ENCODE results near the gene TBCEL.
A peak's percentile ranks its signal among the peaks of the same experiment; 100 is the strongest.

TBCEL gene

DNA sequence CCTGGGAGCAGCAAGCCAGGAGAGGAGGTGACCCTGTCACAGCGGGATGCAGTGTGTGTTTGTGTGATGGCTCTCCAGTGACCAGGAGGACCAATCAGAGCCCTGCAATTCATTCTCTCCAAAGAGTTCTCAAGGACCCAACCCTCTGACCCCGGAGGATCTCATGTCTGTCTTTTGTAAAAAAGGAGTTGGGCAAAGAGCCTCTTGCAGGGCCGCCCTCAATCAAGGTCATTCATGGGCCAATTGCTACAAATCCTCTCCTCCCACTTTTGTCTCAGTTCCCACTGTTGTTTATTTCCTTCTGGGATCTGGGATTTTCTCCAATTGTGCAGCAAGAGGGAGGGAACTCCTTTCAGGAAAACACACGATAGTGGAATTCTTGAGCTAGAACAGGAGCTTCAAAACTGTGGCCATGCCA, 81.2 kb downstream of the TBCEL start:
- Histone ChIP-seq H3K27me3 (ENCODE audit: insufficient read depth, low read depth, severe bottlenecking) (no peaks in the 10 kb centered on the region), H3K9me3 (ENCODE audit: severe bottlenecking) (no peaks in the 10 kb centered on the region), H3K36me3 (no peaks in the 10 kb centered on the region; the same call in 1 of the 2 replicates), H3K4me3 (ENCODE audit: low read depth, low read length) (no peak overlapping the region), H3K27ac (no peak overlapping the region)
- TF ChIP-seq, protein P1, sequence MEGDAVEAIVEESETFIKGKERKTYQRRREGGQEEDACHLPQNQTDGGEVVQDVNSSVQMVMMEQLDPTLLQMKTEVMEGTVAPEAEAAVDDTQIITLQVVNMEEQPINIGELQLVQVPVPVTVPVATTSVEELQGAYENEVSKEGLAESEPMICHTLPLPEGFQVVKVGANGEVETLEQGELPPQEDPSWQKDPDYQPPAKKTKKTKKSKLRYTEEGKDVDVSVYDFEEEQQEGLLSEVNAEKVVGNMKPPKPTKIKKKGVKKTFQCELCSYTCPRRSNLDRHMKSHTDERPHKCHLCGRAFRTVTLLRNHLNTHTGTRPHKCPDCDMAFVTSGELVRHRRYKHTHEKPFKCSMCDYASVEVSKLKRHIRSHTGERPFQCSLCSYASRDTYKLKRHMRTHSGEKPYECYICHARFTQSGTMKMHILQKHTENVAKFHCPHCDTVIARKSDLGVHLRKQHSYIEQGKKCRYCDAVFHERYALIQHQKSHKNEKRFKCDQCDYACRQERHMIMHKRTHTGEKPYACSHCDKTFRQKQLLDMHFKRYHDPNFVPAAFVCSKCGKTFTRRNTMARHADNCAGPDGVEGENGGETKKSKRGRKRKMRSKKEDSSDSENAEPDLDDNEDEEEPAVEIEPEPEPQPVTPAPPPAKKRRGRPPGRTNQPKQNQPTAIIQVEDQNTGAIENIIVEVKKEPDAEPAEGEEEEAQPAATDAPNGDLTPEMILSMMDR (IDR thresholded peaks at IDR 0.05; ENCODE audit: low read depth, low read length): no peak
- DNase-seq: no peak

DNA sequence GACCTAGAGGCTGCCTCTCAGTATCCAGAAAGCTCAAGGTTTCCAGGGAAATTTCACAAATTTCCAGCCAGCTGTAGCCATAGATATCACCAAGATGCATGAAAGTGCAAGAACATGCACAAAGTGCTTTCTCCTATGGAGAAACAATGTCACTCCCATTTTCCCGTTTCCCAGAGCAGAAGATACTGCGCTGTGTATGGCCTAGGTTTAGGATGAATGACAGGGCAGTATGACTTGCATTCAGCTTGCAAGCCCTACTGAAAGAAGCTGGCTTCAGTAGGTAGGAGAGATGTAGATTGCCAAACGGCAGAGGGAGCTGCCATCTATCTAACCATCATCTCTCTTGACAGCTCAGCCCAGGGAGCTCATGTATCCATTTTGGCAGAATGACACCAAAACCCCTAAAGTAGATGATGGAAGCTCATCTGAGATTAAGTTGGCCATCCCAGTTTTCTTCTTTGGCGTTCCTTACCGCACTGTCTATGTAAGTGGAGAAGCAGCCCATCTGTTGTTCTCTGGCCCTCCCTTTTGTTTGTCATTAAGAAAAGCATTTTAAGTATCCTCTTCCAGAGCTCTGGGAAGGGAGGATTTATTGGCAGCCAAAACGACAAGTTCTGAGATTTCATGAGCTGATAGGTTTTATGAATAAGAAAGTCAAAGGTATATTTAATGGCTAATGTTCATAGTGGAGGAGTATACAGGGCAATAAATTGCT, 81.7 kb downstream of the TBCEL start:
- H3K4me3 ChIP-seq (ENCODE audit: low read depth, low read length): no peak overlapping the region
- TF ChIP-seq, protein P1 (IDR thresholded peaks at IDR 0.05; ENCODE audit: low read depth, low read length): peak; percentile 8; the same call in 1 of the 2 replicates
- no peak overlapping the region for H3K27ac ChIP-seq
- no peaks in the 10 kb centered on the region for H3K27me3 ChIP-seq (ENCODE audit: insufficient read depth, low read depth, severe bottlenecking)
- no peaks in the 10 kb centered on the region; the same call in 1 of the 2 replicates for H3K36me3 ChIP-seq
- no peaks in the 10 kb centered on the region for H3K9me3 ChIP-seq (ENCODE audit: severe bottlenecking)
- no peak for DNase-seq

DNA sequence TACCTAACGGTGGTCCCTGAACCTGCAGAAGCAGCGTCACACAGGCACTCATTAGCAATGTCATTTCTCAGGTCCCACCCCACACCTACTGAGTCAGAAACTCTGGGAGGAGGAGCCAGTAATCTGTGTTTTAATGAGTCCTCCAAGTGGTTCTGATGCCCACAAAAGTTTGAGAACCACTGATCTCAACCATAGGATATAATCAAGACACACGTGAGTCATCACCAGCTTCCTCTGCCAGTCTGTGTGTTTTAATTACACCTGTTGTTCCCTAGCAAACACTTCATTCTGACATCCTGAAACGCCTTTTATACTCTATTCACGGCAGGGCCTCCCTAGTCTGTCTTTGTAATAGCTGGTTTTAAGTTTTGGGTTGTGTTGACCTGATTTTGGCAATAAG, 82.9 kb downstream of the TBCEL start:
- H3K36me3 ChIP-seq: no peaks in the 10 kb centered on the region; the same call in 1 of the 2 replicates
- DNase-seq: no peak
- no peaks in the 10 kb centered on the region for H3K27me3 ChIP-seq (ENCODE audit: insufficient read depth, low read depth, severe bottlenecking)
- no peak overlapping the region for H3K27ac ChIP-seq
- no peak overlapping the region for H3K4me3 ChIP-seq (ENCODE audit: low read depth, low read length)
- no peaks in the 10 kb centered on the region for H3K9me3 ChIP-seq (ENCODE audit: severe bottlenecking)
- TF ChIP-seq, protein P1 (IDR thresholded peaks at IDR 0.05; ENCODE audit: low read depth, low read length): no peak

DNA sequence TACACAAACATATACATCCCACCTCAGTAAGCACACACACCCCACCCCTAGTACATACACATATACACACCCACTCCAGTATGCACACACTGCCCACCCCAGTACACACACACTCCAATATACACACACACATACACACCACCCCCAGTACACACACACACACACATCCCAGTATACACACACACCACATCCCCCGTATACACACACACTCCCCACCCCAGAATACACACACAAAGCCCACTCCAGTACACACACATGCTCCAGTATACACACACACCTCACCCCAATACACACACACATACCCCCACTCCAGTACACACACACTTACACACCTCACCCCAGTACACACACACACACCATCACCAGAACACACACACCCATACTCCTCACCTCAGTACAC, 84.5 kb downstream of the TBCEL start:
- H3K27me3 ChIP-seq (ENCODE audit: insufficient read depth, low read depth, severe bottlenecking): no peaks in the 10 kb centered on the region
- no peak for DNase-seq
- H3K27ac ChIP-seq: no peak overlapping the region
- TF ChIP-seq, protein P1 (IDR thresholded peaks at IDR 0.05; ENCODE audit: low read depth, low read length): no peak
- H3K9me3 ChIP-seq (ENCODE audit: severe bottlenecking): no peaks in the 10 kb centered on the region
- H3K4me3 ChIP-seq (ENCODE audit: low read depth, low read length): no peak overlapping the region
- H3K36me3 ChIP-seq: no peaks in the 10 kb centered on the region; the same call in 1 of the 2 replicates

DNA sequence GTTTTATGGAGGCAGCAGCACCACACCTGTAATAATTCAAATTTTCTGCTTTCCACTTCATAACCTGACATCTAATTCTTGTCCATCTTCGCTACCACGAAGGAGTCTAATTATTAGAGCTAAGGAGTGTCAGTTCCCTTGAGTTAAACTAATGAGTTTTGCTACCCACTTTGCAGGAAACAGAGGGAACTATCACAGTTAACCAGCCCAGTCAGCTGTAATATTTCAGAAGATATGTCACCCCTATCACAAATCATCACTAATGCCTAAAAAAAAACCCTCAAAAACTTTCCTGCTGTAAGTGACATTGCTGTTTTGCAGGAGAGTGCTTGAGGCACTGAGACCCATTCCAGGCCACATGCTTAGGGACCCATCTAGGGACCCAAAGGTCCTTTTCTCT, 85.6 kb downstream of the TBCEL start:
- no peaks in the 10 kb centered on the region for H3K27me3 ChIP-seq (ENCODE audit: insufficient read depth, low read depth, severe bottlenecking)
- H3K36me3 ChIP-seq: no peaks in the 10 kb centered on the region; the same call in 1 of the 2 replicates
- H3K27ac ChIP-seq: no peak overlapping the region
- TF ChIP-seq, protein P1 (IDR thresholded peaks at IDR 0.05; ENCODE audit: low read depth, low read length): no peak
- DNase-seq: no peak
- no peak overlapping the region for H3K4me3 ChIP-seq (ENCODE audit: low read depth, low read length)
- no peaks in the 10 kb centered on the region for H3K9me3 ChIP-seq (ENCODE audit: severe bottlenecking)
